GM11168 (cell line): Measurements from ENCODE around the gene ABCB8.

Experiments used
- in situ Hi-C: fragments of 300-500 bp; cut with MboI; formaldehyde crosslinking; loops from one replicate; pipeline ENCODE4 v1.12.0; 2022; ENCODE audit warnings: low sequenced_read_pairs; ENCODE audit not compliant: unreplicated experiment

ABCB8 gene

GRCh38 chr7:151048911-151049463, 20.7 kb downstream of the ABCB8 start:
- in situ Hi-C loops, result no loop called here

DNA sequence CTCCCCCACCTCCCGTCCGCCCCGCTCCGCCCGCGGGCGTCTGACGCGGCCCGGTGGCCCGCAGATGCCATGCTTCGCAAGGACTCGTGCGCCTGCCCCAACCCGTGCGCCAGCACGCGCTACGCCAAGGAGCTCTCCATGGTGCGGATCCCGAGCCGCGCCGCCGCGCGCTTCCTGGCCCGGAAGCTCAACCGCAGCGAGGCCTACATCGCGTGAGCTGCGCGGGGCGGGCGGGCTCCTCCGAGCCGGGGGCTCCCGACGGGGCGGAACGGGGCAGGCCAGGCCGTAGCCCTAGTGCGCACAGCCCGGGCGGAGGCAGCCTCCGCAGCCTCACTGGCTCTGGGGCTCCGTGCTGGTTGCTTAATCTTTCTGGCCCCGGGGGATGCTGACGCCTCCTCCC, 22.9 kb downstream of the ABCB8 start:
- in situ Hi-C loops, result no loop called here

DNA sequence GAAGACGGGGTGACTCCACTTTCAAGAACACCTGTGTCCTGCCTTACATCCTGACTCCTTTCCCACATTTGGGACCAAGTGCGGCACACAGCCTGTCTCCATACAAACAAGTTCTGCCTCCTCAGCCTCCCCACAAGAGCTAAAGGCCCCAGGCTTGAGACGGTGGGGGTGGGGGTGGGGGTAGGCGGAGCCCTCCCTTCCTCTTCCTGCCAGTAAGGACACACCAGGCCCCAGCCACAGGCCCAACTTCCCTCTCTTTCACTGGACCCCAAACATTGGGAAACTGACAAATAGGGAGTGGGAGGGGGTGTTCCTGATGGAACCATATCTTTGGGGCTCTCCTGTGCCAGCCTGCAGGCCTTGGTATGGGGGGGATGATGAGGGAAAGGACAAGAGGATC, 24.8 kb downstream of the ABCB8 start:
- in situ Hi-C loops, result no loop called here

GRCh38 chr7:151053751-151054150, 25.5 kb downstream of the ABCB8 start:
- in situ Hi-C loops, result no loop called here

GRCh38 chr7:151056283-151056665, 28.0 kb downstream of the ABCB8 start:
- in situ Hi-C loops, result no loop called here

DNA sequence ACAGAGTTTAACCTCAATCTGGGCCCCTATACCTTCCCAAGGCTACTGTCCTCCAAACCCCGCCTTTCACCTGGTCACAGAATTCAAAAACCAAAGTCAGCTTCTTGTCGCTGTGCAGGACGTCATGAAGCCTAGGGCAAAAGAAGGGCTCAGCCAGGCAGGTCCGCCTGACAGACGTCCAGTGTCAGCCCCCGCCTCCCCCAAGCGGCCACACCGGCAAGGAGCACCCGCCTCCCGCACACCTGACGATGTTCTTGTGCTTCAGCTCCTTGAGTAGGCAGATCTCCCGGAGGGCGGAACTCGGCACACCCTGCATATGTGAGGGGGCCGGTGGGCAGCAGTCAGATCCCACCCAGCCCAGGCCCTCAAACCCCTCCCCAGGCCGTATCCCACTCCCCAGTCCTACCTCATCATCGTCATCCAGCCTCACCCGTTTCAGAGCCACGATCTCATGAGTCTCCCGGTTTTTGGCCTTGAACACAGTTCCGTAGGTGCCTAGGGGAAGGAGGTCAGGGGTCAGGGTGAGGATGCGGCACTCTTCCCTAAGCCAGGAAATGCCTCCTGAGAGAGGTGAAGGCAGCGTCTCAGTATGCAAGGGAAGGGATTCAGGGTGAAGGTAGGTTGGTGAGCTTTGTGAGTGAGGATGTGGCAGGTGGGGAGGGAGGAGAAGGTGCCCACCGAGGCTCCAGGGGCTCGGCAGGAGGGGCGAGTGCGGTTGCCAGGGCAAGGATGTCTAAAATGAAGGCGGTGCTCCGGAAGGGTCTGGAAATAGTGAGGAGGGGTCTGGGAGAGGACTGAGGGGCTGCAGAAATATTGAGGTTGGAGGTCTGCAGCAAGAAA, 28.6 kb downstream of the ABCB8 start:
- in situ Hi-C loops, result no loop called here

DNA sequence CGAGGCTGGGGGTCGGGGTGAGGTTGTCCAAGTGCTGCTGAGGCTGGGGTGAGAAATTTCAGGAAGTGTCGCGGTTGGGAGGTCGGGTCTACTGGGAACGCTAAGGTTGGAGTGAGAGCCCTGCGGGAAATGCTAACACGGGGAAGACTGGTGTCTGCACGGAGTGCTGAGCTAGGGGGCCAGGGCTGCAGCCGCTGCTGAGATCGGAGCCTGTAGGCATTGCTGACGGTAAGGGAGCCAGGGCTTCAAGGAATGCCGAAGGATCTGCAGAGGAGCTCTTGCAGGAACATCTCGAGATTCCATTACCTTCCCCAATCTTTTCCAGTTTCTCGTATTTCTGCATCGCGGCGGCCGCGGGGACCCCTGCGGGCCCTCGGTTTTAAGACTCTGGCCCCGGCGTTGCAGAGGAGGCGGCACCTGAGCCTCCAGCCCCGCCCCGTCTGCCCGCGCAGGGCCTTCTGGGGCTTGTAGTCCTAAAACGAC, 29.3 kb downstream of the ABCB8 start, which contains the start of gene CDK5:
CDK5 (minus strand) TSS at position 392 of the 483 bp plus-strand sequence; CDS start at position 343, 49 bp downstream.
- in situ Hi-C loops, result no loop called here

DNA sequence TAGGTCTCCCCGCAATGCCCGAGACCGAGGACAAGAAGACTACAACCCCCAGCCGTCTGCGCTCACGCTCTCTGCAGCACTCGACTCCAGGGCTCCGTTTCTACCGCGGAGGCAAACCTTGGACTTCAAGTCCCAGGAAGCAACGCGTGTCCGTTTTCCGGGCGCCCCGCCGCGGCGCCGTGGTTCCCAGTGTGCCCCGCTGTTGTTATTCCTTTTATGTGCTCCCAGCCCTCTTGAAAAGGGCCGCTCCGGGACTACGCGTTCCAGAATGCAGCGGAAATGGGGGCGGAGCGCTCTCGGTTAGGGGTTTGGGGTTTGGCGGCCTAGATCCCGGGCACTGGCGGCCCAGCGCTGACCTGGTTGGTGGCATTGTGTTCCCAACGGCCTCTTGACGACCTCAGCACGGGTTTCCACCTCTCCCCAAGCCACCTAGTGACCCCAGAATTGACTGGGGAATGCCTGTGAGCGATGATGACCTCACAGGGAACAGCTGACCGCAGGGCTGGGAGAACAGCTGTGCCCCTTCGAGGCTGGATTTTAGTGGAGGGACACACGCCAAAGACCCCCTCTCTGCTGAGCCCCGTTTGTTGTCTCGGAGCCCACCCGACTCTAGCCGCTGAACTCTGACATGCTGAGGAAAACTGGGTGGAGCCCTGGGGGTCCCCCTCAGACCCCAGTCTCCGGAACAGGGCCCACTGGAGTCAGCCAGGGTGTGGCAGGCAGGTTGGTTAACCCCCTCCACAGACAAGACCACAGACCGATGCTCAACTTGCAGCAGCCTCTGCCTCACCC, 29.9 kb downstream of the ABCB8 start:
- in situ Hi-C loops, result no loop called here

DNA sequence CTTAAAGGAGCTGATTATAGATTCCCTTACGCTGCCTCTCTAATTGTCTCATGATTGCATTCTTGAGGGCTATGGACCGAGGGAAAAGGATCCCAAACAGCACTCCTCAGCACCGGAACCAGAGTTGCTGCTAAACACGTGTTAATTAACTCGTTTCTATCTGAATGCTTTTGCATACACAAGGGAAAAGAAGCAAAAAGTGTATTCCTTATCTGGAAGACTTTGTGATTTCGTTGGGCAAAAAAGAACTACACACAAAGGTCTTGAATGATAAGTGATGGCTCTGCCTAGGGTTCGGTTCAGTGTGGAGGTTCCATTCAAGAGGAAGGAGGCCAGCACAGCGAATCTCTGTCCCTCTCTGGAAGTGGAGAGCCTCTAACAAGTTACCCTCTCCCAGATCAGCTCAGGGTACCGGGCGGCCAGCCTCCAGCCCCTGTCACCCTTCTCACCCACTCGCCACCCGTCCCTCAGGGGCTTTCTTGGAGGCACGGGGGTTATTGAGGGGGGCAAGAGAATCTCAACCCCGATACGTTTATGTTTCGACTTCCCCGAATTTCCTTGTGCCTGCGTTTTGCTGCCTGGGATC, 30.6 kb downstream of the ABCB8 start:
- in situ Hi-C loops, result no loop called here

DNA sequence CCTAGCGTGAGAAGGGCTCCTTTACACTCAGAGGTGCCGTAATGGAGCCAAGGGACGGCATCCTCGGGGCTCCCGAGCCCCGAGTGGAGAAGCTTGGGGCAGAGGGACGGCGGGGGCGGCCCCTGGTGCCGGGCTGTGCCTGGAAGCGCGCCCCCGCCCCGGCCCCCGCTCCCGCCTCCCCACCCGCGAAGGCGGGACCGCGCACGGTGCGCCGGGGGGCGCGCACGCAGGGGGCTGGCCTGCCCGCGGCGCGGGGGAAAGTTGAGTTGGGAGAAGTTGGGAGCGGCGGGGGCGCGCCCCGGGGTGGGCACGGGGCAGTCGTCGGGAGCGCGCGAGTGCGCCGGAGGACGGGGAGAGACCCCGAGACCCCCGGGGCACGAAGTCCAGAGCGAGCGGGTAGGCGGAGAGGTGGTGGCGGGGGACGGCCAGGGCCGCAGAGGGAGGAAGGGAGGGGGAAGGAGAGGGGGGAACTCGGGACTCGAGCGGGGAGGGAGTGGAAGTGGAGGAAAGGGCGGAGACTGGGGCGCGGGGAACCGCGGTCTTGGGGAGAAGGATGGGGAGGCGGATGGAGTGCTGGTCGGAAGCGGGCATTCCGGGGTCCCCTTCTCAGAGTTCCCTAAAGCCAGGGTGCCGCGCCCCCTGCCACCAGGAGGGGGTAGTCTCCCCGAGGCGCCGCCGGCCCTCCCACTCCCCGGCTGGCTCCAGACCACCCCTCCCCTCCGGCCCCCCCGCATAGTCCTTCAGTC, 31.3 kb downstream of the ABCB8 start, which contains the start of gene SLC4A2:
SLC4A2 (plus strand) TSS at position 223 of the 746 bp plus-strand sequence. CDS start 2,399 bp downstream, outside the sequence.
- in situ Hi-C loops, result no loop called here

DNA sequence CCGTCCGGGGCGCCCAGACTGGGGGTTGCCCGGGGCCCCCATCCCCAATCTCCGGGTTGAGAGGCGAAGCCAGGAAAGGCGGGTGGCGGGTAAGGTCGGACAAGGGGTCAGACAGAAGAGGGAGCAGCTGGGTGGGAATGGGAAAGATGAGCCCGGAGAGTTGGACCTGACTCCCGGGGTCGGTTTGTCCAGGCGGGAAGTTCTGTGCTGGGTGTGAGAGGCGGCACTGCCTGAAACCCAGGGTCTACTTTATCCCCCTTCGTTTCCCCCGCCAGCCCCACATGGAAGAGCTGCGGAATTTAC, 31.8 kb downstream of the ABCB8 start:
- in situ Hi-C loops, result no loop called here

GRCh38 chr7:151060416-151061212, 32.4 kb downstream of the ABCB8 start:
- in situ Hi-C loops, result no loop called here

- in situ Hi-C loops, result no loop called here
Observed at GRCh38 chr7:151061213-151062110, 33.2 kb downstream of the ABCB8 start.

DNA sequence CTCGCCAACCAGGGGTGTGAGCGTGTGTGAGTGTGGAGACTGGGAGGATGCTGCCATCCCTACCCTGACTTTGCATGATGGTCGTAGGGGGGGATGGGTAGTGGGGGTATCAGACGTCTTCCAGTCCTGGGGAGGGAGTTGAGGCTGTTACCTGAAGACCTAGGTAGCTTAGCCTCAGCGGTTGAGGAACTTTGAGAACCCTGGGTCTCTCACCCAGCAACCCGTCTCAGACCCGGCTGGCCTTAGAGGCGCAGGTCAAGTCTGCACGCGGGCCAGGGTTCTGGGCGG, 33.8 kb downstream of the ABCB8 start:
- in situ Hi-C loops, result no loop called here

DNA sequence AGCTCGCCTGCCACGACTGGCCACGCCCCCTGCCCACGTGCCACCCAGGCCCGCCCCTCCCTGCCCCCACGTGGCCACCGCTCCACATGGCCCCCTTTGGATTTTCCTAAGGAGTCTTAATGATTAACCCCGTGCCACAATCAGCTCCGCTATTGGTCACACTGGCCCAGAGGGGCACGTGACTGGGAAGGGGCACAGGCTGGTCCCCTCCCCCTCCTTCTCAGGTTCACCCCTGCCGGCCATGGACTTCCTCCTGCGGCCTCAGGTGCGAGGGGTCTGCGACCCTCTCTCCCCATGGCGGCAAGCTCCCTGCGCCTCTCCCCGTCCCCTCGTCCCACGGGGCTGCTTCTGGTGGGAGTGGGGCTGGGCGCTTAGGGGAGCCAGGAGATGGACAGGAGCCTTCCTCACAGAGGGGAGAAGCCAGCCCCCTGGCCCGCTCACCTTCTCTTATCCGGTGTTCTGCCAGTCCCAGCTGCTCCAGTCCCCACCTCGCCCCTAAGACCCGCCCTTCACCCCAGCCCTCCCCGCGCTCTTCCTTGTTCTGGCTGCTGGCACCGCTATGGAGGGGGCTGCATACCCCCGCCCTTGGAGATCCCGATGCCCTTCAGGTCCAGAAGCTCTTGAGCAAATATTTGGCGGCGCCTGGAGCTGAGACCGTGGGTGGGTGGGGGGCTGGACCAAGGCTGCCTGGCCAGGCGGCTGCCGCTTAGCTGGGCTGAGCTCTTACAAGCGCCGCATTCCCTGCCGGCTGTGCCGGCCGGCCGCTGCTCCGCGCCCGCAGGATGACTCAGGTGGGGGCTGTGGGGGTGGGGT, 34.4 kb downstream of the ABCB8 start:
- in situ Hi-C loops, result no loop called here

DNA sequence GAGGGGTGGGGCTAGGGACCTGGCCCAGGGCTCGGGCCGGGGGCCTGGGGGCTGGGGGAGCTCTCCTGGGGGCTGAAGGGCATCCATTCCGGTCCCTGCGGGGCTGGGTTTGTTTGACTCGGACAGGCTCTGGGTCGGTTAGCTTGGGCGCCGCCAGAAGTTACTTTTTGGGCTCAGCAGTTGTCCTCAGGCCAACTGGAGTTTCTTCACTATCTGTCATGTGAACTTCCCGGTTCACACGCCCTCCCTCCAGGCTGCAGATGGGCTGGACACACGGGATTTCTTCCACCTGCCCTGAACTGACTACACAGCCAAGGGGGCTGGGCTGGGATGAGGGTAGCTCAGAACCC, 34.9 kb downstream of the ABCB8 start:
- in situ Hi-C loops, result no loop called here

DNA sequence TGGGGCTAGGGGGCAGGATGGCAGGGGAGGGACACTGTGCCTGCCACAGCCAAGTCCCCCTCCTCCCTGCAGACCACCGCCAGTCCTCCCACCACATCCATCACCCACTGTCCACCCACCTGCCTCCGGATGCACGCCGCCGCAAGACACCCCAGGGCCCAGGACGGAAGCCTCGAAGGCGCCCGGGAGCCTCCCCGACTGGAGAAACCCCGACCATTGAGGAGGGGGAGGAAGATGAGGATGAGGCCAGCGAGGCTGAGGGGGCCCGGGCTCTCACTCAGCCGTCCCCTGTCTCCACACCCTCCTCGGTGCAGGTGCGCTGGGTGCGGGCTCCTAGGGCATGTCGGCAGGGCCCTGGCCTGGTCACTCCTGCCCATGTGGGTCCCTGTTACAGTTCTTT, 36.2 kb downstream of the ABCB8 start:
- in situ Hi-C loops, result no loop called here

GRCh38 chr7:151064993-151065392, 36.7 kb downstream of the ABCB8 start:
- in situ Hi-C loops, result no loop called here
